Progenitor cell of endocrine pancreas (in vitro differentiated cells): ENCODE data around the gene P2RX5. TPM values are rescaled to one million over a fixed set of nuclear protein-coding genes. Genes with fewer than 3 reads are reported as not detected.

ENCODE experiments used
- DNase-seq: peaks from one replicate; pipeline ENCODE4 v3.0.0; 2021; ENCODE audit warnings: low spot score; ENCODE audit not compliant: unreplicated experiment
- H3K27ac Mint-ChIP-seq: 2 replicates; pipeline ENCODE4 v1.8.0; 2021; ENCODE audit warnings: mild to moderate bottlenecking, moderate library complexity, mixed read lengths
- H3K27me3 Mint-ChIP-seq: 2 replicates; pipeline ENCODE4 v1.8.0; 2021; ENCODE audit warnings: mixed read lengths
- H3K36me3 Mint-ChIP-seq: 2 replicates; pipeline ENCODE4 v1.8.0; 2022; ENCODE audit warnings: mixed read lengths; ENCODE audit not compliant: insufficient read depth
- H3K4me1 Mint-ChIP-seq: 2 replicates; pipeline ENCODE4 v1.8.0; 2021; ENCODE audit warnings: low read depth, mixed read lengths
- H3K4me3 Mint-ChIP-seq: 2 replicates; pipeline ENCODE4 v1.8.0; 2021; ENCODE audit warnings: low read depth, mild to moderate bottlenecking, moderate library complexity, mixed read lengths
- H3K9me3 Mint-ChIP-seq: 2 replicates; pipeline ENCODE4 v1.8.0; 2021; ENCODE audit warnings: low read depth, mixed read lengths
- total RNA-seq: library from RNA; stranded (reverse); gene quantifications from 2 replicates; pipeline ENCODE4 v1.2.1, GENCODE V29; 2021
- TF ChIP-seq, protein P1 (sequence below): fragments of 200-600 bp; sonication (generic); IDR thresholded peaks from one replicate; pipeline ENCODE4 v1.5.0; 2021; ENCODE audit warnings: antibody characterized with exemption, mild to moderate bottlenecking; ENCODE audit not compliant: unreplicated experiment

P2RX5 gene
- total RNA-seq, 1 donor from 2014 or later: 0.89 TPM

DNA sequence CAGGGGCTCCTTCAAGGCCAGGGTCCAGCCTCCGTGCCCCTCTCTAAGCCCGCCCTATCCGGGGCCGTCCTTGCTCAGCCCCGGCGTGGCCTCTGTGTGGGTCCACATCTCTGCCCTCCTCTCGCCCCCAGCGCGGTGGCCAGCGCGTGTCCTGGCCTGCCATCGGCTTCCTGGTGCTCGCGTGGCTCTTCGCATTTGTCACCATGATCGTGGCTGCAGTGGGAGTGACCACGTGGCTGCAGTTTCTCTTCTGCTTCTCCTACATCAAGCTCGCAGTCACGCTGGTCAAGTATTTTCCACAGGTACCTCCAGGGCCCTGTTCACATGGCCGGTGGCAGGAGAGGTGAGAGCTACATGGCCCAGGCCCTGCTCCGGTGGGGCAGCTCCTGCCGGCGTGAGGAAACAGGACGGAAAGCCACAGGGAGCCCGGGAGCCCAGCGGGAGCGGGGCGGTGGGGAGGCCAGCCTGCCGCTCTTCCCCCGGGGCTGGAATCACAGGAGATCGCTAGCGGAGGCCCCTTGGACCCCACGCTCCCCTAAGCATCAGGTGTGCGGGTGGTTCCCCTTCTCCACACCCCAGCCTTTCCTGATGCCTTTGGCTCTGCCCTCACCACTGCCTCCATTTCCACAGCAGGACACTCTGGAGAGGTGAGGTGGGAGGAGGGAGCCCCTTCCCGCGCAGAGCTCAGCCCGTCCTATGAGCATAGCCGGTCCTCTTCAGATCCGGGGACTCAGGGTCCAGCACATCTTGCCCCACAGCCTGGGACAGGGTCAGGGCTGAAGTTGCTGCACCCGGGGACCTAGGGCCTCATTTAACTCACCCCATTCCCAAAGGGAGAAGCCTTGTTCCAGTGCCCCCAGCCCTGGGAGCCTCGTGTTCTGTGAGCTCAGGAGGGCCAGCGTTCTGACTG is 37.8 kb downstream of the P2RX5 start:
- Mint-ChIP-seq H3K4me1 (no peaks in the 10 kb centered on the region), H3K27me3 (no peaks in the 10 kb centered on the region), H3K36me3 (peaks cover 2% of the 10 kb centered on the region), H3K4me3 (no peak overlapping the region), H3K9me3 (no peaks in the 10 kb centered on the region), H3K27ac (no peak overlapping the region)
- DNase-seq: no peak
- TF ChIP-seq, protein P1, sequence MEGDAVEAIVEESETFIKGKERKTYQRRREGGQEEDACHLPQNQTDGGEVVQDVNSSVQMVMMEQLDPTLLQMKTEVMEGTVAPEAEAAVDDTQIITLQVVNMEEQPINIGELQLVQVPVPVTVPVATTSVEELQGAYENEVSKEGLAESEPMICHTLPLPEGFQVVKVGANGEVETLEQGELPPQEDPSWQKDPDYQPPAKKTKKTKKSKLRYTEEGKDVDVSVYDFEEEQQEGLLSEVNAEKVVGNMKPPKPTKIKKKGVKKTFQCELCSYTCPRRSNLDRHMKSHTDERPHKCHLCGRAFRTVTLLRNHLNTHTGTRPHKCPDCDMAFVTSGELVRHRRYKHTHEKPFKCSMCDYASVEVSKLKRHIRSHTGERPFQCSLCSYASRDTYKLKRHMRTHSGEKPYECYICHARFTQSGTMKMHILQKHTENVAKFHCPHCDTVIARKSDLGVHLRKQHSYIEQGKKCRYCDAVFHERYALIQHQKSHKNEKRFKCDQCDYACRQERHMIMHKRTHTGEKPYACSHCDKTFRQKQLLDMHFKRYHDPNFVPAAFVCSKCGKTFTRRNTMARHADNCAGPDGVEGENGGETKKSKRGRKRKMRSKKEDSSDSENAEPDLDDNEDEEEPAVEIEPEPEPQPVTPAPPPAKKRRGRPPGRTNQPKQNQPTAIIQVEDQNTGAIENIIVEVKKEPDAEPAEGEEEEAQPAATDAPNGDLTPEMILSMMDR: no peak

DNA sequence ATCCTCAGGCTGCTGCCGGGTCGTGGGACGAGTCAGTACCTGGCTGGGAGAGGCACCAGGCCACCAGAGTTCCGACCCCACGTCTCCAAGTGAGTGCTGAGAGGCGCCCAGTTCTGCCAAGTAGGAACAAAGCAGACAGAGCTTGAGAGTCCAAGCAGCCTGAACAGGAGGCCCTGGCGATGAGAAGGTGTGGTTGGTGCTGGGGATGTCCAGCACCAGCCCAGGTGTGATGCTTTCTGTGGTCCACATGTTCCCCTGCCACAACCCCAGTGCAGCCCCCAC is 38.4 kb downstream of the P2RX5 start:
- H3K4me1 Mint-ChIP-seq: no peaks in the 10 kb centered on the region
- H3K4me3 Mint-ChIP-seq: no peak overlapping the region
- peaks cover 2% of the 10 kb centered on the region for H3K36me3 Mint-ChIP-seq
- TF ChIP-seq, protein P1: no peak
- H3K27ac Mint-ChIP-seq: no peak overlapping the region
- no peaks in the 10 kb centered on the region for H3K9me3 Mint-ChIP-seq
- H3K27me3 Mint-ChIP-seq: no peaks in the 10 kb centered on the region
- DNase-seq: no peak

DNA sequence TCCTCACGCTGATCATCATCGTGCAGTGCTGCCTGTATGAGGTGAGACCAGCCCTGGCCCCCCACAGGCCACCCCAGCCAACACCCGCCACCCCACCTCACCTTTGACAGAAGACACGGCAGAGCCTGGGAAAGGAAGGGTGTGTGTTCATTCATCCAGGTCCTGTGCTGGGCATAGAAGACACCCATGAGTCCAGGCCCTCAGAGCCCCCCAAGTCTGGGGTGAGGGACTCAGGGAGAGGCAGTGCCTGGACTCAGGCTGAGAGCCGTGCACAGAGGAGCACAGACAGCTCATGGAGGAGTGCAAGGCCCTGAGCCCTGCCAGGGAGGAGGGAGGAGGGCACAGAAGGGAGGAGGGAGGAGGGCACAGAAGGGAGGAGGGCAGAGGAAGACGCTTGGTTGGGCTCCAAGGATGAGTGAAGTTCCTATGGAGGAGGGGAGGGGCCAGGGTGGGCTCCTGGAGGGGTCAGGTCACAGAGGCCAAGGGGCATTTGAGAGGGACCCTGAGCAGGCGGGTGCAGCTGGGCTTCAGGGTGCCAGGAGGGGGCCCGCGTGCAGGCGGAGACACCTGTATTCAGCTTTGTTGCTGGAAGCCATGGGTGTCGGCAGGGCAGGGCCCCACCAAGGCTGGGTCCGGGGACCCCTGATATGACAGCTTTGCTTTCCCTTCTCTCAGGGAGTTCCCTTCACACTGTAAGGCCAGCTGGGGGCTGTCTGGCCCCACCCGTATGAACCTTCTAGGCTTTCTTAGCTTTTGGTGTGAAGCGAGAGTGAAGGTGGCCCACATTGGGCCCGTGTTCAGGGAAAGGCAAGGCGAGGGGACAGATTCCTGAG is 39.0 kb downstream of the P2RX5 start:
- Mint-ChIP-seq H3K27me3 (no peaks in the 10 kb centered on the region), H3K4me1 (no peaks in the 10 kb centered on the region), H3K9me3 (no peaks in the 10 kb centered on the region), H3K36me3 (peaks cover 2% of the 10 kb centered on the region), H3K27ac (peak overlapping the region; percentile 75), H3K4me3 (no peak overlapping the region)
- TF ChIP-seq, protein P1: no peak
- DNase-seq: no peak

DNA sequence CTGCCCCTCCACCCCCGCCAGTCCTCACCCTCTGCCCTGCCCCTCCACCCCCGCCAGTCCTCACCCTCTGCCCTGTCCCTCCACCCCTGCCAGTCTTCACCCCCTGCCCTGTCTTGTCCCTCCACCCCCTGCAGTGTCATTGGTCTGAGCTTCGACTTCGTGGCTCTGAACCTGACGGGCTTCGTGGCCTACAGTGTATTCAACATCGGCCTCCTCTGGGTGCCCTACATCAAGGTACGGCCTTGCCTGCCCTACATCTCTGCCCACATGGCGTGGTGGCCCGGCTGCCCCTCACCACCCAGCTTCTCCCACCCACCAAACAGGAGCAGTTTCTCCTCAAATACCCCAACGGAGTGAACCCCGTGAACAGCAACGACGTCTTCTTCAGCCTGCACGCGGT is 39.6 kb downstream of the P2RX5 start:
- no peak overlapping the region for H3K4me3 Mint-ChIP-seq
- DNase-seq: no peak
- H3K36me3 Mint-ChIP-seq: no peaks in the 10 kb centered on the region
- H3K4me1 Mint-ChIP-seq: no peaks in the 10 kb centered on the region
- TF ChIP-seq, protein P1: no peak
- H3K9me3 Mint-ChIP-seq: no peaks in the 10 kb centered on the region
- no peaks in the 10 kb centered on the region for H3K27me3 Mint-ChIP-seq
- peak overlapping the region; percentile 75 for H3K27ac Mint-ChIP-seq

DNA sequence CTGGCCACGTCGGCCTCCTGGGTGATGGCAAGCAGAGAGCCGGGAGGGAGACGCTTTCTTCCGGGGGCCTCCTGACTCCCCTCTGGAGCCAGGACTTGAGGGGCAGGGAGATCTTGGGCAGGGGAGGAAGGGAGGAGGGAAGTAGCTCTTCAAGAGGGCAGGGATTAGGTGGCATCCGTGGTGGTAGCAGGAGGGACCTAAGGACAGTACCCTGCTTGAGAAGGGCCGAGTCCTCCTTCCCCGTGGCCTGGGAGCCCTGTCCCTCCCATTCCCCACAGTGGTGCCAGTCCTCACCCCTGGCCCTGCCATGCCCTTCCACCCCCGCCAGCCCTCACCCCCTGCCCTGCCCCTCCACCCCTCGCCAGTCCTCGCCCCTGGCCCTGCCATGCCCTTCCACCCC is 40.2 kb downstream of the P2RX5 start:
- no peaks in the 10 kb centered on the region for H3K27me3 Mint-ChIP-seq

More for the DNA sequence above, 40.2 kb downstream of the P2RX5 start:
- no peak for DNase-seq
- Mint-ChIP-seq H3K27ac (no peak overlapping the region), H3K4me1 (no peaks in the 10 kb centered on the region), H3K9me3 (no peaks in the 10 kb centered on the region), H3K4me3 (no peak overlapping the region), H3K36me3 (no peaks in the 10 kb centered on the region)
- TF ChIP-seq, protein P1: no peak
